IPS-18a (cell line): ENCODE results near the gene ANKLE2.
"Not testable (repeated sequence)": the region's sequence is repeated elsewhere in the genome, so short reads cannot be mapped to it uniquely, and the experiment has no call there.

Experiments
- H3K27ac ChIP-seq: one replicate; pipeline ENCODE4 v1.5.1; 2013; ENCODE audit warnings: low read length
- H3K27me3 ChIP-seq: one replicate; pipeline ENCODE4 v1.6.1; 2013; ENCODE audit warnings: mild to moderate bottlenecking, low read length; ENCODE audit not compliant: control insufficient read depth, insufficient read depth
- H3K36me3 ChIP-seq: one replicate; pipeline ENCODE4 v1.6.1; 2013; ENCODE audit warnings: low read depth, low read length; ENCODE audit not compliant: control insufficient read depth
- H3K4me1 ChIP-seq: one replicate; pipeline ENCODE4 v1.6.1; 2013; ENCODE audit warnings: low read depth, low read length; ENCODE audit not compliant: control insufficient read depth
- H3K4me3 ChIP-seq: one replicate; pipeline ENCODE4 v1.5.1; 2013; ENCODE audit warnings: low read length
- H3K9ac ChIP-seq: one replicate; pipeline ENCODE4 v1.6.1; 2013; ENCODE audit warnings: mild to moderate bottlenecking, low read length, moderate library complexity
- H3K9me3 ChIP-seq: one replicate; pipeline ENCODE4 v1.6.1; 2013; ENCODE audit warnings: low read depth, low read length; ENCODE audit not compliant: control insufficient read depth

The ANKLE2 gene

GRCh38 chr12:132761032-132761920, at the start of gene ANKLE2:
Gene ANKLE2 (minus strand): TSS chr12:132761832. CDS start chr12:132761798, 34 bp downstream.
- Histone ChIP-seq H3K9me3 (no peaks in the 10 kb centered on the region), H3K9ac (peak within 1 kb of the TSS; percentile 83), H3K27ac (no peak within 1 kb of the TSS), H3K27me3 (no peaks in the 10 kb centered on the region), H3K36me3 (peaks cover 4% of the 10 kb centered on the region), H3K4me3 (peak within 1 kb of the TSS; percentile 81), H3K4me1 (peaks cover 5% of the 10 kb centered on the region)

DNA sequence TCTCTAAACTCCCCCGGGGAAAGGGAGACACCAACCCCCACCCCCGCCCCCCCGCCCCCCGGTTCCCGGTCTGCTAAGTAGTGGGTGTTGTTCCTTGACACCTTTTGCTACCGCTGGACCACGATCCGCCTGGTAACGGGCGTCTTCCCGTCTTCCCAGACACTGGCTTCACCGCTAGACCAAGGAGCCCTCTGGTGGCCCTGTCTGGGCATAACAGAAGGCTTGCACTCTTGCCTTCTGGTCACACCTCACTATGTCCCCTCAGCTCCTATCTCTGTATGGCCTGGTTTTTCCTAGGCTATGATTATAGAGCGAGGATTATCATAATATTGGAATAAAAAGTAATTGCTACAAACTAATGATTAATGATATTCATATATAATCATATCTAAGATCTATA, 47.8 kb upstream of the ANKLE2 start:
- H3K36me3 ChIP-seq, result peaks cover 43% of the 10 kb centered on the region
- not testable (repeated sequence) for H3K9me3 ChIP-seq, H3K27me3 ChIP-seq, H3K4me1 ChIP-seq, H3K9ac ChIP-seq, H3K27ac ChIP-seq, H3K4me3 ChIP-seq

GRCh38 chr12:132807295-132808092, 45.9 kb upstream of the ANKLE2 start:
- Histone ChIP-seq H3K36me3 (peaks cover 37% of the 10 kb centered on the region), H3K9ac (no peak overlapping the region), H3K4me3 (no peak overlapping the region), H3K9me3 (no peaks in the 10 kb centered on the region), H3K4me1 (no peaks in the 10 kb centered on the region), H3K27me3 (no peaks in the 10 kb centered on the region), H3K27ac (no peak overlapping the region)

DNA sequence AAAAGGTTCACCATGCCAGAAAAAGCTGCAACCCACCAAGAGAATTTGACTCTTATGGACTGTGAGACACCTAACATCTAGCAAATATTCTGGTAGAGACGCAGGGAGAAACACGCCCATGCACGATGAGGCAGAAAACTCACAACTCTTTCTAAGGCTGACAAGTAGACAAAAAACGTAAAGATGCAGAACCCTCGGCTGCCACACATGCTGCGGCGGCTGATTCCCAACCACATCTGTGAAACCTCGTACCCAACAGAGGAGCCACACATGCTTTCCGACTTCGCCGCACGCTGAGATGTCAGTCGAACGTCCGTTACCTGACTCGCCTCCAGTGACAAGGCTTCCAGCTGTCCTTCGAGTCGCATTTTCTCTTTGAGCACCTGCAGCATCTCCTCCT, 45.2 kb upstream of the ANKLE2 start:
- Histone ChIP-seq H3K9ac (no peak overlapping the region), H3K36me3 (peaks cover 34% of the 10 kb centered on the region), H3K27me3 (no peaks in the 10 kb centered on the region), H3K9me3 (no peaks in the 10 kb centered on the region), H3K4me3 (no peak overlapping the region), H3K27ac (no peak overlapping the region), H3K4me1 (no peaks in the 10 kb centered on the region)

DNA sequence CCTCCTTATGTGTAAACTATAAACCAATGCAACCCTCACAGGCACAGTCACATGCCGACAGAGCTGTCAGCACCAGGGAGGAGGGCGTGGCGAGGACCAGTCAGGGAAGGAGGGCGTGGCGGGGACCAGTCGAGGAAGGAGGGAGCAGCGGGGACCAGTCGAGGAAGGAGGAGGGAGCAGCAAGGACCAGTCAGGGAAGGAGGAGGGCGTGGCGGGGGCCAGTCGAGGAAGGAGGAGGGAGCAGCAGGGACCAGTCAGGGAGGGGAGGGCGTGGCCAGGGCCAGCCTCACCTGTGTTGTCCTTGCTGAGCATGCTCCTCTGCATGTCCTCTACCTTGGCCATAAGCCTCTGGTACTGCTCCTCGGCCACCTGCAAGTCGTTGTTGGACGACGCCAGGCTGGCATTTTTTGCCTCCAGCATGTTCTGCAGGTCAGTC, 42.8 kb upstream of the ANKLE2 start:
- no peak overlapping the region for H3K9ac ChIP-seq

DNA sequence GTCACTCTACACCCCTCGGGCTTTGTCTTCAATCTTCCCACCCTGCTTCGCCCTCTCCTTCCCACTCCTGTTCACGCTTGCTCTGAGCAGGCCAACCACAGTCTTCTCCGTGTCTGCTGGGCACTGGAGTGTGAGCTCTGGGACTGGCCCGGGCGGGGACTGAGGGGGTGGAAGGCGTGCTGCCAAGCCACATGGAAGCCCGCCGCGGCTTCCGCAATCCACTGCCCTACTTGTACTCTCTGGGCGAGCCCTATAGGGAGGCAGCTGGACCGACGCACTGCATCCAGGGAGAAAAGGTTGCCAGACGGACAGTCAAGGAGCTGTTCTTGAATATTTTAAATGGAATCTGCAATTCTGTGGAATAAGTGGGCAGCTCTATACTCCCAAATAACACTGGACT, 42.3 kb upstream of the ANKLE2 start:
- Histone ChIP-seq H3K27me3 (no peaks in the 10 kb centered on the region), H3K27ac (no peak overlapping the region), H3K9me3 (no peaks in the 10 kb centered on the region), H3K9ac (no peak overlapping the region), H3K4me1 (no peaks in the 10 kb centered on the region), H3K36me3 (peaks cover 61% of the 10 kb centered on the region), H3K4me3 (no peak overlapping the region)

More for the DNA sequence above, 42.8 kb upstream of the ANKLE2 start:
- H3K4me1 ChIP-seq, result no peaks in the 10 kb centered on the region
- H3K27me3 ChIP-seq, result no peaks in the 10 kb centered on the region
- H3K36me3 ChIP-seq, result peaks cover 56% of the 10 kb centered on the region
- H3K4me3 ChIP-seq, result no peak overlapping the region
- H3K9me3 ChIP-seq, result no peaks in the 10 kb centered on the region
- no peak overlapping the region for H3K27ac ChIP-seq

GRCh38 chr12:132803125-132803524, 41.5 kb upstream of the ANKLE2 start:
- Histone ChIP-seq H3K4me1 (no peaks in the 10 kb centered on the region), H3K27me3 (no peaks in the 10 kb centered on the region), H3K9me3 (no peaks in the 10 kb centered on the region), H3K27ac (no peak overlapping the region), H3K4me3 (no peak overlapping the region), H3K36me3 (peaks cover 62% of the 10 kb centered on the region), H3K9ac (no peak overlapping the region)

DNA sequence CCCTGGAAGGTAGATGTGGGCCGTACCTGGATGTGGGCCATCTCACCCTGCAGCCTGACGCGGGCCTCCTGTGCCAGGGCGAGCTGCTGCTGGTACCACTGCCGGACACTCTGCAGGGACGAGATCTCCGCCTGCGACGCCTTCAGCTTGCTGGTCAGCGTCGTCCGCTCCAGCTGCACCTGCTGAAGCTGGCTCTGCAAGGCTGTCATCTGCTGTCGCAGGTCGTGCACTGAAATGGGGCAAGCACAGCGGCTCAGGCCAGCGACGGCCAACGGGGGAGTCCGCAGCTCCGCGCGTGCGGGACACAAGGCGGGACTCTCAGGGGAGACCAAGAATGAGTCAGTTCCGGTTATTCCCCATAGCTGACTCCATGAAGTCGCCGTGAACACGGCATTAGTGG, 40.1 kb upstream of the ANKLE2 start:
- Histone ChIP-seq H3K36me3 (peaks cover 65% of the 10 kb centered on the region), H3K4me1 (no peaks in the 10 kb centered on the region), H3K4me3 (no peak overlapping the region), H3K9ac (no peak overlapping the region), H3K27ac (no peak overlapping the region), H3K9me3 (no peaks in the 10 kb centered on the region), H3K27me3 (no peaks in the 10 kb centered on the region)

GRCh38 chr12:132798836-132799235, 37.2 kb upstream of the ANKLE2 start:
- no peaks in the 10 kb centered on the region for H3K27me3 ChIP-seq
- no peak overlapping the region for H3K4me3 ChIP-seq
- no peak overlapping the region for H3K27ac ChIP-seq
- H3K9me3 ChIP-seq, result no peaks in the 10 kb centered on the region
- no peak overlapping the region for H3K9ac ChIP-seq
- no peaks in the 10 kb centered on the region for H3K4me1 ChIP-seq
- H3K36me3 ChIP-seq, result peaks cover 72% of the 10 kb centered on the region

DNA sequence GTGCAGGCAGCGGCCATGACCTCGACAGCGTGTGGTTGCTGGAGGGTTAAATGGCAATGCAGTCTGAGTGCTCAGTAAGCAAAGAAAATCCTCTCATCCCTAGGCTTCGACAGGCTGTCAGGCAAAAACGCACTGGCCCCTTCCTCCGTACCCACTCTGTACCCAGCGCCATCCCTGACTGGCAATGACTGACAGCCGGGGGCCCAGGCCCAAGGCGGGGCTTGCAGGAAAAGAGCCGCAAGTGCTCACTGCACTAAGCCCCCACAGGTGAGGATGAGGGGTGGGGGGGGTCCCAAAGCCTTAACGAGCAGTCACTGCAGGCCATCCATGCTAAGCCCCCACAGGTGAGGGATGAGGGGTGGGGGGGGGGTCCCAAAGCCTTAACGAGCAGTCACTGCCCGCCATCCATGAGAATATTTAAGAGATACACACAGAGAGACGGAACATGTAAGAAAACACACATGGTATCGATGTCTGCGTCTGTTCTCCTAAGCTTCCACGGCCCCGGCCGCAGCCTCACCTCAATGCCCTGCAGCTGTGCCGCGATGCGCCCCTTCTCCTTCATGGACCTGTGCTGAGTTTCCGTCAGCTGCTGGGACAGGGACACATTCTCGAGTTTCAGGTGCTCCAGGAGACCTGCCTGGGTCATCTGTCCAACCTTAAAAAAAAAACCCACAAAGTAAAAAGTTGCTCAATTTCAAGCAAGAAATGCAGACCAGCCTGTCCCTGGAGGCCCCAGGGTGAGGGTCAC, 36.4 kb upstream of the ANKLE2 start:
- peaks cover 71% of the 10 kb centered on the region for H3K36me3 ChIP-seq
- no peaks in the 10 kb centered on the region for H3K9me3 ChIP-seq
- no peak overlapping the region for H3K4me3 ChIP-seq
- H3K27ac ChIP-seq, result no peak overlapping the region
- H3K9ac ChIP-seq, result no peak overlapping the region
- H3K4me1 ChIP-seq, result no peaks in the 10 kb centered on the region
- no peaks in the 10 kb centered on the region for H3K27me3 ChIP-seq

- H3K4me1 ChIP-seq, result no peaks in the 10 kb centered on the region
- H3K36me3 ChIP-seq, result peaks cover 62% of the 10 kb centered on the region
- H3K27me3 ChIP-seq, result no peaks in the 10 kb centered on the region
- no peak overlapping the region for H3K27ac ChIP-seq
- H3K9ac ChIP-seq, result no peak overlapping the region
- no peaks in the 10 kb centered on the region for H3K9me3 ChIP-seq
- no peak overlapping the region for H3K4me3 ChIP-seq
These were observed 34.2 kb upstream of the ANKLE2 start for GRCh38 chr12:132795847-132796246.
